ENCODE data around the gene ARID1B.
"Not testable (repeated sequence)": the region's sequence is repeated elsewhere in the genome, so short reads cannot be mapped to it uniquely, and the experiment has no call there.

The ARID1B gene

GRCh38 chr6:156944412-156944811 is 167.2 kb downstream of the ARID1B start:
- no peak for DNase-seq

GRCh38 chr6:156945789-156946172 is 168.6 kb downstream of the ARID1B start:
- DNase-seq, result not testable (repeated sequence)

GRCh38 chr6:156946370-156946936 is 169.3 kb downstream of the ARID1B start:
- no peak for DNase-seq

- DNase-seq, result no peak
Measured at GRCh38 chr6:156948277-156948676, 171.1 kb downstream of the ARID1B start.

- no peak for DNase-seq
Measured at GRCh38 chr6:156948807-156949206, 171.6 kb downstream of the ARID1B start.

GRCh38 chr6:156949376-156949775 is 172.2 kb downstream of the ARID1B start:
- no peak for DNase-seq

GRCh38 chr6:156950084-156950483 is 172.9 kb downstream of the ARID1B start:
- no peak for DNase-seq

- no peak for DNase-seq
Measured at GRCh38 chr6:156950531-156950930, 173.4 kb downstream of the ARID1B start.

GRCh38 chr6:156952401-156952800 is 175.2 kb downstream of the ARID1B start:
- DNase-seq, result no peak

- peak; percentile 47 for DNase-seq
Measured at GRCh38 chr6:156953127-156953478, 175.9 kb downstream of the ARID1B start.

- DNase-seq, result peak; percentile 70
Measured at GRCh38 chr6:156953479-156954146, 176.4 kb downstream of the ARID1B start.

GRCh38 chr6:156954191-156954590 is 177.0 kb downstream of the ARID1B start:
- DNase-seq, result no peak

- peak; percentile 47 for DNase-seq
Measured at GRCh38 chr6:156954816-156955215, 177.6 kb downstream of the ARID1B start.

- no peak for DNase-seq
Measured at GRCh38 chr6:156955494-156956183, 178.5 kb downstream of the ARID1B start.

- DNase-seq, result no peak
Measured at GRCh38 chr6:156956286-156956685, 179.1 kb downstream of the ARID1B start.

- no peak for DNase-seq
Measured at GRCh38 chr6:156957931-156958547, 180.9 kb downstream of the ARID1B start.

GRCh38 chr6:156960525-156960924 is 183.3 kb downstream of the ARID1B start:
- DNase-seq, result no peak

- no peak for DNase-seq
Measured at GRCh38 chr6:156961282-156961892, 184.2 kb downstream of the ARID1B start.

- no peak for DNase-seq
Measured at GRCh38 chr6:156963712-156964700, 186.8 kb downstream of the ARID1B start.

GRCh38 chr6:156967852-156968251 is 190.7 kb downstream of the ARID1B start:
- DNase-seq, result no peak

- DNase-seq, result no peak
Measured at GRCh38 chr6:156969233-156969632, 192.1 kb downstream of the ARID1B start.

GRCh38 chr6:156970595-156971112 is 193.5 kb downstream of the ARID1B start:
- no peak for DNase-seq

Measured in retina (tissue), 1 donor.